Measurements from ENCODE around the gene EFHD1.
"Not testable (repeated sequence)": the region's sequence is repeated elsewhere in the genome, so short reads cannot be mapped to it uniquely, and the experiment has no call there.

Gene EFHD1

GRCh38 chr2:232621186-232621585 is 12.2 kb upstream of the EFHD1 start:
- no peak for DNase-seq (ENCODE audit: low read depth)

- DNase-seq (ENCODE audit: low read depth), result no peak
Measured at GRCh38 chr2:232622563-232622962, 10.8 kb upstream of the EFHD1 start.

- DNase-seq (ENCODE audit: low read depth), result no peak
Measured at GRCh38 chr2:232623768-232624765, 9.3 kb upstream of the EFHD1 start.

GRCh38 chr2:232626584-232626983 is 6.8 kb upstream of the EFHD1 start:
- DNase-seq (ENCODE audit: low read depth), result no peak

GRCh38 chr2:232628466-232629128 is 4.8 kb upstream of the EFHD1 start:
- DNase-seq (ENCODE audit: low read depth), result no peak

- no peak for DNase-seq (ENCODE audit: low read depth)
Measured at GRCh38 chr2:232629129-232629475, 4.3 kb upstream of the EFHD1 start.

GRCh38 chr2:232632229-232632903 is 1.0 kb upstream of the EFHD1 start:
- DNase-seq (ENCODE audit: low read depth), result no peak

- no peak for DNase-seq (ENCODE audit: low read depth)
Measured at GRCh38 chr2:232632904-232633412, 446 bp upstream of the EFHD1 start.

- DNase-seq (ENCODE audit: low read depth), result no peak
Measured at GRCh38 chr2:232634206-232635150, 1.1 kb downstream of the EFHD1 start.

GRCh38 chr2:232635376-232635775 is 2.0 kb downstream of the EFHD1 start:
- DNase-seq (ENCODE audit: low read depth), result not testable (repeated sequence)

- no peak for DNase-seq (ENCODE audit: low read depth)
Measured at GRCh38 chr2:232635820-232636219, 2.4 kb downstream of the EFHD1 start.

- DNase-seq (ENCODE audit: low read depth), result no peak
Measured at GRCh38 chr2:232636788-232637420, 3.5 kb downstream of the EFHD1 start.

- DNase-seq (ENCODE audit: low read depth), result no peak
Measured at GRCh38 chr2:232637866-232638583, 4.6 kb downstream of the EFHD1 start.

- no peak for DNase-seq (ENCODE audit: low read depth)
Measured at GRCh38 chr2:232641153-232641848, 7.9 kb downstream of the EFHD1 start.

GRCh38 chr2:232643147-232643425 is 9.7 kb downstream of the EFHD1 start:
- DNase-seq (ENCODE audit: low read depth), result no peak

- DNase-seq (ENCODE audit: low read depth), result no peak
Measured at GRCh38 chr2:232643813-232644347, 10.5 kb downstream of the EFHD1 start.

GRCh38 chr2:232645061-232645460 is 11.7 kb downstream of the EFHD1 start:
- no peak for DNase-seq (ENCODE audit: low read depth)

- DNase-seq (ENCODE audit: low read depth), result no peak
Measured at GRCh38 chr2:232646726-232647125, 13.3 kb downstream of the EFHD1 start.

GRCh38 chr2:232647261-232647660 is 13.9 kb downstream of the EFHD1 start:
- no peak for DNase-seq (ENCODE audit: low read depth)

- DNase-seq (ENCODE audit: low read depth), result no peak
Measured at GRCh38 chr2:232649033-232649432, 15.6 kb downstream of the EFHD1 start.
